Astrocyte (in vitro differentiated cells and primary cell): Measurements from ENCODE around the gene DNPH1. TPM values are rescaled to one million over a fixed set of nuclear protein-coding genes. Genes with fewer than 3 reads are reported as not detected.

Source experiments
- DNase-seq: peaks from one replicate; pipeline ENCODE4 v3.0.0-alpha.2; 2010; ENCODE audit warnings: low read depth
- FAIRE-seq: peaks from 2 replicates; lab custom pipeline; 2011; peaks lifted over from hg19 to GRCh38; lab: Jason Lieb, UNC
- H2AFZ ChIP-seq: 2 replicates; pipeline ENCODE4 v1.6.0; 2012; ENCODE audit warnings: low read depth, low read length, inconsistent platforms
- H3K27ac ChIP-seq: 2 replicates; pipeline ENCODE4 v1.5.1; 2011; ENCODE audit warnings: low read depth, low read length, inconsistent platforms
- H3K27me3 ChIP-seq: 2 replicates; pipeline ENCODE4 v1.6.0; 2011; ENCODE audit warnings: low read length, inconsistent platforms; ENCODE audit not compliant: insufficient read depth
- H3K36me3 ChIP-seq: 2 replicates; pipeline ENCODE4 v1.5.1; 2011; ENCODE audit warnings: low read length, inconsistent platforms; ENCODE audit not compliant: insufficient read depth
- H3K4me1 ChIP-seq: 2 replicates; pipeline ENCODE4 v1.5.1; 2011; ENCODE audit warnings: low read length, inconsistent platforms; ENCODE audit not compliant: insufficient read depth
- H3K4me2 ChIP-seq: 2 replicates; pipeline ENCODE4 v1.6.0; 2012; ENCODE audit warnings: low read length, inconsistent platforms
- H3K4me3 ChIP-seq: 2 replicates; pipeline ENCODE4 v1.5.1; 2011; ENCODE audit warnings: low read depth, mild to moderate bottlenecking, low read length, inconsistent platforms; ENCODE audit not compliant: insufficient read depth
- H3K79me2 ChIP-seq: 2 replicates; pipeline ENCODE4 v1.6.0; 2012; ENCODE audit warnings: mild to moderate bottlenecking, low read length, inconsistent platforms; ENCODE audit not compliant: insufficient read depth
- H3K9ac ChIP-seq: 2 replicates; pipeline ENCODE4 v1.6.0; 2012; ENCODE audit warnings: mild to moderate bottlenecking, low read length, inconsistent platforms
- H3K9me3 ChIP-seq: 2 replicates; pipeline ENCODE4 v1.5.1; 2012; ENCODE audit warnings: low read depth, mild to moderate bottlenecking, low read length, inconsistent platforms; ENCODE audit not compliant: insufficient read depth
- H4K20me1 ChIP-seq: 2 replicates; pipeline ENCODE4 v1.6.0; 2012; ENCODE audit warnings: low read length, inconsistent platforms; ENCODE audit not compliant: insufficient read depth
- H3K27ac Mint-ChIP-seq: one replicate; pipeline ENCODE4 v1.8.0; 2021; ENCODE audit warnings: mild to moderate bottlenecking, mixed read lengths; ENCODE audit not compliant: unreplicated experiment
- H3K27me3 Mint-ChIP-seq: one replicate; pipeline ENCODE4 v1.8.0; 2021; ENCODE audit warnings: low read depth, mixed read lengths; ENCODE audit not compliant: unreplicated experiment
- H3K36me3 Mint-ChIP-seq: one replicate; pipeline ENCODE4 v1.8.0; 2021; ENCODE audit warnings: low read depth, mixed read lengths; ENCODE audit not compliant: unreplicated experiment
- H3K4me1 Mint-ChIP-seq: one replicate; pipeline ENCODE4 v1.8.0; 2021; ENCODE audit warnings: low read depth, mixed read lengths; ENCODE audit not compliant: unreplicated experiment
- H3K4me3 Mint-ChIP-seq: one replicate; pipeline ENCODE4 v1.8.0; 2021; ENCODE audit warnings: mild to moderate bottlenecking, moderate library complexity, mixed read lengths; ENCODE audit not compliant: unreplicated experiment
- H3K9me3 Mint-ChIP-seq: one replicate; pipeline ENCODE4 v1.8.0; 2021; ENCODE audit warnings: mild to moderate bottlenecking, mixed read lengths; ENCODE audit not compliant: unreplicated experiment
- EZH2 ChIP-seq: IDR thresholded peaks from 2 replicates; pipeline ENCODE4 v1.6.1; 2012; ENCODE audit warnings: mild to moderate bottlenecking, low read length, inconsistent platforms; ENCODE audit not compliant: insufficient read depth
- total RNA-seq: library from RNA; stranded (reverse); gene quantifications from 2 replicates; pipeline ENCODE4 v1.2.1, GENCODE V29; 2021
- TF ChIP-seq, protein P1 (sequence below): IDR thresholded peaks from 2 replicates; pipeline ENCODE4 v1.5.1; 2011; ENCODE audit warnings: low read depth, mild to moderate bottlenecking, inconsistent platforms, low read length, moderate library complexity; ENCODE audit not compliant: insufficient read depth

The DNPH1 gene
- total RNA-seq, 1 donor from 2014 or later, result 15.1 TPM

DNA sequence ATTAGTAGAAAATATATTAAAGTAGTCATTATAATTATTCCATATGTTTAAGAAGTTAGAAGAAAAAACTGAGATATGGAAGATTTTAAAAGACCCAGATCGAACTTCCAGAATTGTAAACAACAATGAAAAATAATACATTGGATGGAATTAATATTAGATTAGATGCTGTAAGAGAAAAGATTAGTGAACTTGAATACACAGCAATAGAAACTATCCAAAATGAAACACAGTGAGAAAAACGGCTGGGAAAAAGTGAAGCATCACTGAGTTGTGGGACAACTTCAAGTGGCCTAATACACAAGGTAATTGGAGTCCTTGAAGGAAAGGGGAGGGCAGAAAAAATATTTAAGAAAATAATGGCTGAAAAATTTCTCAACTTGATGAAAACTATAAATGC lies 9.8 kb upstream of the DNPH1 start:
- Histone ChIP-seq H3K4me2 (no peak overlapping the region), H3K36me3 (no peaks in the 10 kb centered on the region), H3K9ac (no peak overlapping the region), H2AFZ (no peak overlapping the region), H3K27me3 (peaks cover 31% of the 10 kb centered on the region), H3K4me1 (no peaks in the 10 kb centered on the region), H4K20me1 (no peaks in the 10 kb centered on the region), H3K79me2 (no peaks in the 10 kb centered on the region), H3K4me3 (no peak overlapping the region), H3K9me3 (no peaks in the 10 kb centered on the region), H3K27ac (no peak overlapping the region)
- no peak for DNase-seq
- no peak for FAIRE-seq
- no peak for TF ChIP-seq EZH2
- TF ChIP-seq, protein P1, sequence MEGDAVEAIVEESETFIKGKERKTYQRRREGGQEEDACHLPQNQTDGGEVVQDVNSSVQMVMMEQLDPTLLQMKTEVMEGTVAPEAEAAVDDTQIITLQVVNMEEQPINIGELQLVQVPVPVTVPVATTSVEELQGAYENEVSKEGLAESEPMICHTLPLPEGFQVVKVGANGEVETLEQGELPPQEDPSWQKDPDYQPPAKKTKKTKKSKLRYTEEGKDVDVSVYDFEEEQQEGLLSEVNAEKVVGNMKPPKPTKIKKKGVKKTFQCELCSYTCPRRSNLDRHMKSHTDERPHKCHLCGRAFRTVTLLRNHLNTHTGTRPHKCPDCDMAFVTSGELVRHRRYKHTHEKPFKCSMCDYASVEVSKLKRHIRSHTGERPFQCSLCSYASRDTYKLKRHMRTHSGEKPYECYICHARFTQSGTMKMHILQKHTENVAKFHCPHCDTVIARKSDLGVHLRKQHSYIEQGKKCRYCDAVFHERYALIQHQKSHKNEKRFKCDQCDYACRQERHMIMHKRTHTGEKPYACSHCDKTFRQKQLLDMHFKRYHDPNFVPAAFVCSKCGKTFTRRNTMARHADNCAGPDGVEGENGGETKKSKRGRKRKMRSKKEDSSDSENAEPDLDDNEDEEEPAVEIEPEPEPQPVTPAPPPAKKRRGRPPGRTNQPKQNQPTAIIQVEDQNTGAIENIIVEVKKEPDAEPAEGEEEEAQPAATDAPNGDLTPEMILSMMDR, result no peak
- no peaks in the 10 kb centered on the region for H3K4me1 Mint-ChIP-seq
- H3K4me3 Mint-ChIP-seq, result no peak overlapping the region
- H3K9me3 Mint-ChIP-seq, result peaks cover 11% of the 10 kb centered on the region
- peaks cover 11% of the 10 kb centered on the region for H3K27me3 Mint-ChIP-seq
- H3K27ac Mint-ChIP-seq, result no peak overlapping the region
- H3K36me3 Mint-ChIP-seq, result peaks cover 3% of the 10 kb centered on the region

DNA sequence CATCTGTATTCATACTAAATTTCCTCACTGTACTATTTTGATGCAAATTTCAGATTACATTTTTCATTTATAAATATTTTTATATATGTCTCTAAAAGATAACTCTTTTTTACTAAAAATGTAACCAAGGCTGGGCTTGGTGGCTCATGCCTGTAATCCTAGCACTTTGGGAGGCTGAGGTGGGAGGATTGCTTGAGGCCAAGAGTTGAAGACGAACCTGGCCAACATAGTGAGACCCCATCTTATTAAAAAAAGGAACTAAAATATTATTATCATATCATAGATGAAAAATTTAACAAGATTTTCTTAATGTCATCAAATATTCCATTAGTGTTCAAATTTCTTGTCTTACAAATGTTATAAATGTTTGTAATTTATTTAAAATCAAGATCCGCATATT lies 6.6 kb upstream of the DNPH1 start:
- no peaks in the 10 kb centered on the region for H3K79me2 ChIP-seq
- no peaks in the 10 kb centered on the region for H3K9me3 ChIP-seq
- peaks cover 6% of the 10 kb centered on the region for H3K9me3 Mint-ChIP-seq
- peaks cover 31% of the 10 kb centered on the region for H3K27me3 Mint-ChIP-seq
- no peaks in the 10 kb centered on the region for H3K36me3 ChIP-seq
- no peak overlapping the region for H3K27ac ChIP-seq
- no peak overlapping the region for H3K4me3 ChIP-seq
- no peaks in the 10 kb centered on the region for H3K4me1 ChIP-seq
- H2AFZ ChIP-seq, result no peak overlapping the region
- TF ChIP-seq EZH2, result no peak
- TF ChIP-seq, protein P1, result no peak
- H3K4me2 ChIP-seq, result no peak overlapping the region
- no peak for FAIRE-seq
- H3K9ac ChIP-seq, result no peak overlapping the region
- H3K4me3 Mint-ChIP-seq, result no peak overlapping the region
- H3K36me3 Mint-ChIP-seq, result no peaks in the 10 kb centered on the region
- no peaks in the 10 kb centered on the region for H3K4me1 Mint-ChIP-seq
- H4K20me1 ChIP-seq, result no peaks in the 10 kb centered on the region
- H3K27ac Mint-ChIP-seq, result no peak overlapping the region
- no peak for DNase-seq
- peaks cover 11% of the 10 kb centered on the region for H3K27me3 ChIP-seq

DNA sequence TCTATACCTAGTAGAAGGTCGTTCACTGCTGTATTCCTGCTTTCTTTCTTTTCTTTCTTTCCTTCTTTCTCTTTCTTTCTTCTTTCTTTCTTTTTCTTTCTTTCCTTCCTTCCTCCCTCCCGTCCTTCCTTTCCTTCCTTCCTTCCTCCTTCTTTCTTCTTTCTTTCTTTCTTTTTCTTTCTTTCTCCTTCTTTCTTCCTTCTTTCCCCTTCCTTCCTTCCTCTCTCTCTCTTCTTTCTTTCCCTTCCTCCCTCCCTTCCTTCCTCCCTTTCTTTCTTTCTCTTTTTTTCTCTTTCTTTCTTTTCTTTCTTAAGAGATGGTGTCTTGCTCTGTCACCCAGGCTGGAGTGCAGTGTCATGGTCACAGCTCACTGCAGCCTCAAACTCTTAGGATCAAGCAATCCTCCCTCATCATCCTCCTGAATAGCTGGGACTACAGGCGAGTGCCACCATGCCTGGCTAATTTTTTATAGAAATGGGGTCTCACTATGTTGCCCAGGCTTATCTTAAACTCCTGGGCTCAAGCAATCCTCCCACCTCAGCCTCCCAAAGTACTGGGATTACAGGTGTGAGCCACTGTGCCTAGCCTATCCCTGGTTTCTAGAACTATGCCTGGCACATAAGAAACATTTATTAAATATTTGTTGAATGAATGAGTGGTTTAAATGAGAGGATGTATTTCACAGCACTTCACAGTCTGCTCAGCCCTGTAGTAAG lies 2.6 kb upstream of the DNPH1 start:
- Histone ChIP-seq H3K27ac (no peak overlapping the region), H3K9me3 (no peaks in the 10 kb centered on the region), H3K4me1 (no peaks in the 10 kb centered on the region), H3K9ac (no peak overlapping the region), H3K4me2 (no peak overlapping the region), H3K36me3 (no peaks in the 10 kb centered on the region), H4K20me1 (no peaks in the 10 kb centered on the region), H3K4me3 (no peak overlapping the region), H2AFZ (no peak overlapping the region), H3K27me3 (peaks cover 8% of the 10 kb centered on the region), H3K79me2 (no peaks in the 10 kb centered on the region)
- peaks cover 27% of the 10 kb centered on the region for H3K27me3 Mint-ChIP-seq
- H3K27ac Mint-ChIP-seq, result no peak overlapping the region
- H3K4me3 Mint-ChIP-seq, result peak overlapping the region; percentile 43
- FAIRE-seq, result no peak
- no peaks in the 10 kb centered on the region for H3K9me3 Mint-ChIP-seq
- no peaks in the 10 kb centered on the region for H3K36me3 Mint-ChIP-seq
- TF ChIP-seq, protein P1, result no peak
- no peak for TF ChIP-seq EZH2
- H3K4me1 Mint-ChIP-seq, result no peaks in the 10 kb centered on the region
- no peak for DNase-seq
